KMS-11 (cell line): ENCODE results near the gene CHPT1.

Experiments
- H2AFZ ChIP-seq: fragments of 200-600 bp; sonication (generic); 2 replicates; pipeline ENCODE4 v1.6.1; 2016; ENCODE audit warnings: antibody characterized with exemption, mixed run types, low read depth
- H3K27ac ChIP-seq: fragments of 200-600 bp; sonication (generic); 2 replicates; pipeline ENCODE4 v1.6.1; 2016; ENCODE audit warnings: mild to moderate bottlenecking, mixed run types
- H3K27me3 ChIP-seq: fragments of 200-600 bp; sonication (generic); 2 replicates; pipeline ENCODE4 v1.6.1; 2017; ENCODE audit warnings: mild to moderate bottlenecking, low read depth, mixed run types, moderate library complexity; ENCODE audit not compliant: insufficient read depth
- H3K36me3 ChIP-seq: fragments of 200-600 bp; sonication (generic); 2 replicates; pipeline ENCODE4 v1.6.1; 2017; ENCODE audit warnings: mild to moderate bottlenecking, mixed run types; ENCODE audit not compliant: insufficient read depth
- H3K4me1 ChIP-seq: fragments of 200-600 bp; sonication (generic); 2 replicates; pipeline ENCODE4 v1.6.1; 2016; ENCODE audit warnings: mild to moderate bottlenecking, low read depth, mixed run types; ENCODE audit not compliant: poor library complexity, severe bottlenecking
- H3K4me2 ChIP-seq: fragments of 200-600 bp; sonication (generic); 2 replicates; pipeline ENCODE4 v1.7.0; 2016; ENCODE audit warnings: mild to moderate bottlenecking, mixed run types
- H3K4me3 ChIP-seq: fragments of 200-600 bp; sonication (generic); IDR thresholded peaks from 2 replicates; pipeline ENCODE4 v1.6.1; 2017; ENCODE audit warnings: low read depth, low read length, mixed read lengths; ENCODE audit not compliant: insufficient read depth
- H3K79me2 ChIP-seq: fragments of 200-600 bp; sonication (generic); 2 replicates; pipeline ENCODE4 v1.6.1; 2016; ENCODE audit warnings: low read depth, mixed run types; ENCODE audit not compliant: insufficient read depth
- H3K9ac ChIP-seq: fragments of 200-600 bp; sonication (generic); 2 replicates; pipeline ENCODE4 v1.6.1; 2016; ENCODE audit warnings: mild to moderate bottlenecking, mixed run types
- H4K20me1 ChIP-seq: fragments of 200-600 bp; sonication (generic); 2 replicates; pipeline ENCODE4 v1.6.1; 2016; ENCODE audit warnings: mild to moderate bottlenecking, mixed run types; ENCODE audit not compliant: insufficient read depth
- TF ChIP-seq, protein P1 (sequence below): fragments of 200-600 bp; sonication (generic); conservative IDR thresholded peaks from 2 replicates; pipeline ENCODE4 v1.6.1; 2017; ENCODE audit warnings: low read depth, mild to moderate bottlenecking, antibody characterized with exemption, low read length, moderate library complexity, mixed read lengths

The CHPT1 gene

GRCh38 chr12:101777485-101777884, 80.0 kb downstream of the CHPT1 start:
- Histone ChIP-seq H3K4me2 (no peak overlapping the region), H3K27me3 (no peaks in the 10 kb centered on the region), H3K4me1 (peaks cover 38% of the 10 kb centered on the region), H3K27ac (no peak overlapping the region), H3K9ac (no peak overlapping the region), H2AFZ (no peak overlapping the region), H3K36me3 (no peaks in the 10 kb centered on the region), H4K20me1 (no peaks in the 10 kb centered on the region), H3K4me3 (no peak overlapping the region), H3K79me2 (no peaks in the 10 kb centered on the region)
- TF ChIP-seq, protein P1, sequence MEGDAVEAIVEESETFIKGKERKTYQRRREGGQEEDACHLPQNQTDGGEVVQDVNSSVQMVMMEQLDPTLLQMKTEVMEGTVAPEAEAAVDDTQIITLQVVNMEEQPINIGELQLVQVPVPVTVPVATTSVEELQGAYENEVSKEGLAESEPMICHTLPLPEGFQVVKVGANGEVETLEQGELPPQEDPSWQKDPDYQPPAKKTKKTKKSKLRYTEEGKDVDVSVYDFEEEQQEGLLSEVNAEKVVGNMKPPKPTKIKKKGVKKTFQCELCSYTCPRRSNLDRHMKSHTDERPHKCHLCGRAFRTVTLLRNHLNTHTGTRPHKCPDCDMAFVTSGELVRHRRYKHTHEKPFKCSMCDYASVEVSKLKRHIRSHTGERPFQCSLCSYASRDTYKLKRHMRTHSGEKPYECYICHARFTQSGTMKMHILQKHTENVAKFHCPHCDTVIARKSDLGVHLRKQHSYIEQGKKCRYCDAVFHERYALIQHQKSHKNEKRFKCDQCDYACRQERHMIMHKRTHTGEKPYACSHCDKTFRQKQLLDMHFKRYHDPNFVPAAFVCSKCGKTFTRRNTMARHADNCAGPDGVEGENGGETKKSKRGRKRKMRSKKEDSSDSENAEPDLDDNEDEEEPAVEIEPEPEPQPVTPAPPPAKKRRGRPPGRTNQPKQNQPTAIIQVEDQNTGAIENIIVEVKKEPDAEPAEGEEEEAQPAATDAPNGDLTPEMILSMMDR: no peak

DNA sequence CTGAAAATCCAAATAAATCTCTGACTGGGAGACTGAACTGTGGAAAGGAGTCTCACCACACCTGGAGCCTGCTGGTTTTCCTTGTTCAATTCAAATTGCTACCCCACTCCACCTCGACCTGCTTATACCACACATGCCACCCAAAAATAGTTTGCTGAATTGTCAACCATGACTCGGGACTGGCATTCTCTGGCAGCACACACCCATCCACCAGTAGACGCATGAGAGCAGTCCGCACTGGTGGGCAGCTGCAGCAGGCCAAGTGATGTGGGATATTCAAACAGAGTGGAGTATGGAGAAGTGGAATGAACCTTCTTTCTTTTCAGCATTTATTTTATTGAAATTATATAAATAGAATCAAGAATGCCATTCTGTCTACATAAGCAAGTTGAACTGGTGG, 80.5 kb downstream of the CHPT1 start:
- no peak overlapping the region for H3K4me2 ChIP-seq
- peaks cover 34% of the 10 kb centered on the region for H3K4me1 ChIP-seq
- H3K36me3 ChIP-seq: no peaks in the 10 kb centered on the region
- no peaks in the 10 kb centered on the region for H3K27me3 ChIP-seq
- no peak overlapping the region; the same call in 1 of the 2 replicates for H3K27ac ChIP-seq
- no peak overlapping the region for H3K9ac ChIP-seq
- H4K20me1 ChIP-seq: no peaks in the 10 kb centered on the region
- no peaks in the 10 kb centered on the region for H3K79me2 ChIP-seq
- TF ChIP-seq, protein P1: no peak
- no peak overlapping the region for H3K4me3 ChIP-seq
- H2AFZ ChIP-seq: no peak overlapping the region
